ENCODE measurements around the gene APH1A.
"Not testable (repeated sequence)": the region's sequence is repeated elsewhere in the genome, so short reads cannot be mapped to it uniquely, and the experiment has no call there.

APH1A gene

DNA sequence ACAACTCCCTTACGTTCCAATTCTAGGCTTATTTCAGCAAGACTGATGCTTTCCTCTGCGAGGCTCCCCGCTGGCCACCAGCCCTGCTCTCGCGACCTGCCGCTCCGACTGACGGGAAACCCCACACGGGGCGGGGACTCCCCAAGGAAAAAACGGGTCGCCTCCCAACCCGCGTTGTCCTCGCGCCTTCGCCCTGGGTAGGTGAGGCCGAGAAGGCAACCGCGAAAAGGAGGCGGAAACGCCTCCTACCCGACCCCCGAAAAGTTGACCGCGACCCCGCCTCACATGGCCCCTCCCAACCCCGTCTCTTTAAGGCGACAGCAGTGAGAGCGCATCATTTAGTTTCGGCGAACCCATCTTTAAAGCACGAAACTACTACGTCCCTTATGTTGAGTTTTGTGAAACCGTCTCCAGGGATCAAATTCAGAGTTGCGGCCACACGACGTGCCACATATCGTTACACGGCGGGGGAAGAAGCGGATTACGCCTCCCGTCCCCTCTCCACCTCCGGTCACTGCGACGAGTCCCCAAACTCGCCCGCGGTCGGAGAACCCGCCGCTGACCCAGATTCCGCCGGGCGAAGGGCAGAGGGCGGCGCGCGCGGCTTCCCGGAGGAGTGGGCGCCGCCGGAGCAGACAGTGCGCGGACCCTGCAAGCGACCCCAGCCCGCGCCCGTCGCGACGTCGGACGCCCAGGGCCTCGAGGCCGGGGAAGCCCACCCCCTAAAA lies 34.1 kb downstream of the APH1A start:
- peak; percentile 73 to 82 for DNase-seq (ENCODE audit: low read depth in 1 of 2, low spot score in 1 of 2)

DNA sequence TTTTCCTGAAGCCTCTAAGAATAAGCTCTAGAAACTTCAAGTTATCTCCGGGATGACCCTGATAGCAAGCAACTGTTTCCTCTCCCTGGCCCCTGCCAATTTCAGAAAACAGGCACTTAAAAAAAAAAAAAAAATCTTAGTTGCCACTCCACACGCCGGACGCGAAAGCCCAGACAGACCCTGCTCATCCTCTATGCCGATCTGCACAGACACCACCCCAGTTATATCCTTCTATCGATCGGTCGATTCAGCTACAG lies 34.6 kb downstream of the APH1A start:
- no peak for DNase-seq (ENCODE audit: low read depth in 1 of 2, low spot score in 1 of 2)

DNA sequence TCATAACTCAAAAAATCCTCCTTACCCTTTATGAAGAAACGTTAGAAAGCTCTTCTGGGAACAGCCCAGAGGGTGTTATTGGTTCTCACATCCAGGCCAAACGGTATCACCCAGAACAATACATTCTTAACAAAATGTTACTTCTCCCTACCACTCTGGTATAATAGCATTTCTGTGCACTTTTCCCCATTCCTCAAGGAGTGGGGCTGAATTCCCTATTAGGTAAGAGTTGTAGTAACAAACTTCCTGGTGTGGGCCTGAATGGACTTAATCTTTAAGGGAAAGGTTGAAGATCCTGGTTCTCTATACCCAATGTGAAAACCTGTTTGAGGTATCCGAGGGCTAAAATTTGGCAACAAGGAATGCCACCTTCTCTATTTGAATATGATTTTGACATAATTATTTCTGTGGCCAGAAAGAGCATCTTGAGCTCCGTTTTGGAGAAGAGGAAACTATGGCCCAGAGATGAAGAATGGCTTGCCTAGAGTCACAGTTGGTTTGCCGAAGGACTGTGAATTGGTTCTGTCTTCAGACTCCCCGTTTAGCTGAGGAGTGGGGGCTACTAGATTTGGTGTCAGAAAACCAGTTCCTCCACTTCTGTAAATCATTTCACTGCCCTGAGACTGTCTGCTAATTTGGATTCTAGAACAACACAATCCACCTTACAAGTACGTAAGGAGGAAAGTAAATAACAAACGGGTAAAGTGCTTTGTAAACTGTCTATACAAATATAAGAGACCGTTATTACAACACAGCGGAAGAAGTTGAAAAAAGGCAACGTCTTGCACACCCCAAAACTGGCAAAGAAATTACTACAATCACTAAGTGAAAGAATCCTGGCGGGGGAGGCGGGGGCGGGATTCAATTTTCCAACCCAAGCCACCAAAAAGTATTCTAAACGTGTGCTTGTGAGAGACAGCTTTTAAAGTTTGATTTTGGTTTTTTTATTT lies 35.2 kb downstream of the APH1A start:
- peak; percentile 21 to 23 for DNase-seq (ENCODE audit: low read depth in 1 of 2, low spot score in 1 of 2)

DNA sequence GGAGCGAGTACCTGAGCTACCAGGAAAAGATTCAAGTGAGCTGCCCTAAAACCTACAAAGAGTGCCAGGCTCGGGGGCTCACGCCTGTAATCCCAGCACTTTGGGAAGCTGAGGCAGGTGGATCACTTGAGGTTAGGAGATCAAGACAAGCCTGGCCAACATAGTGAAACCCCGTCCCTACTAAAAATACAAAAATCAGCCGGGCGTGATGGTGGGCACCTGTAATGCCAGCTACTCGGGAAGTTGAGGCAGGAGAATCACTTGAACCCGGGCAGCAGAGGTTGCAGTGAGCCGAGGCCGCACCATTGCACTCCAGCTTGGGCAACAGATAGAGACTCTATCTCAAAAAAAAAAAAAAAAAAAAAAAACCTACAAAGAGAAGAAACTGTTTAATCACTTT lies 35.9 kb downstream of the APH1A start:
- DNase-seq (ENCODE audit: low read depth in 1 of 2, low spot score in 1 of 2): not testable (repeated sequence)

DNA sequence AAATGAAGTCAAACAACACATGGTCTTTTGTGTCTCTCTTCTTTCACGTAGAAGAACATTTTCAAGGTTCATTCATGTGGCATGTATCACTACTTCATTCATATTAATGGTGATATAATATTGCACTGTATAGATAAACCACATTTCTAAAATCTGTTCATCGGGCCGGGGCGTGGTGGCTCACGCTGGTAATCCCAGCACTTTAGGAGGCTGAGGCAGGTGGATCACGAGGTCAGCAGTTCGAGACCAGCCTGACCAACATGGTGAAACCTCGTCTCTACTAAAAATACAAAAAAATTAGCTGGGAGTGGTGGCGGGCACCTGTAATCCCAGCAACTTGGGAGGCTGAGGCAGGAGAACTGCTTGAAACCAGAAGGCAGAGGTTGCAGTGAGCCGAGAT lies 40.6 kb downstream of the APH1A start:
- DNase-seq (ENCODE audit: low read depth in 1 of 2, low spot score in 1 of 2): not testable (repeated sequence)

DNA sequence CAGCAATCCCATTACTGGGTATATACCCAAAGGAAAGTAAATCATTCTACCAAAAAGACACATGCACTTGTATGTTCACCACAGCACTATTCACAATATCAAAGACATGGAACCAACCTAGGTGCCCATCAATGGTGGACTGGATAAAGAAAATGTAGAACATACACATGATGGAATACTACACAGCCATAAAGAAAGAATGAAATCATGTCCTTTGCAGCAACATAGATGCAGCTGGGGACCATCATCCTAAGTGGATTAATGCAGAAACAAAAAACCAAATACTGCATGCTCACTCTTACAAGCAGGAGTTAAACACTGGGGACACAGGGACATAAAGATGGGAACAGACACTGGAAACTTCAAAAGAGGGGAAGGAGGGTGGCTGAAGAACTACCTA lies 41.6 kb downstream of the APH1A start:
- DNase-seq (ENCODE audit: low read depth in 1 of 2, low spot score in 1 of 2): no peak

DNA sequence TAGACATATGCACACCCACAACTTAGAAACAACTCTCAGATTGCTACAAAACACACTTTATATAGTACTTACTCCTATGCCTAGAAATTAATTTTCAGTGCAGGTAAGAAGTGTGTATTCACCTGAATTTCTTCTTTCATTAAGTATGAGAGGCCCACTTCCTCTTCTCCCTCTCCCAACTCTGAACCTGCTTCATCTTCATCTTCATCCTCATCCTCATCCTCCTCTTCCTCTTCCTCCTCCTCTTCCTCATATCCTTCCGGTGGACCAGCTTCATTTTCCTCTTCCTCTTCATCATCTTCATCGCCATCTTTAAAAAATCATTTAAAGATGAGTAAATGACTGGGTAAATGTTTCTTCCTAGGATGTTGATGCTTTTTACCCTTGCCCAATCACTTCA lies 42.3 kb downstream of the APH1A start:
- no peak for DNase-seq (ENCODE audit: low read depth in 1 of 2, low spot score in 1 of 2)

DNA sequence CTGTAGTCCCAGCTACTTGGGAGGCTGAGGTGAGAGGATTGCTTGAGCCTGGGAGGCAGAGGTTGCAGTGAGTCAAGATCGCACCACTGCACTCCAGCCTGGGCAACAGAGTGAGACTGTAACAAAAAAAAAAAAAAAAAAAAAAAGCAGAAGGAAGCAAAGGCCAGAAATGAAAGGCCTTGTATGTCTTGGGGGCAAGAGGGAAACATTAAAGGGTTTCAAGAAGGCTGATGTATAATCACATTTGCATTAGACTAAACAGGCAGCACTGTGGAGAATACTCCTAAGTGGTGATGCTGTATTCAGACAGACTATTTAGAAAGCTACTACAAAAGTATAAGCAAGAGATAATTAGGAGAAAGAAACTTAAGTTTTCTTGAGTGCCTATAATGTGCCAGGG lies 43.3 kb downstream of the APH1A start:
- no peak for DNase-seq (ENCODE audit: low read depth in 1 of 2, low spot score in 1 of 2)

DNA sequence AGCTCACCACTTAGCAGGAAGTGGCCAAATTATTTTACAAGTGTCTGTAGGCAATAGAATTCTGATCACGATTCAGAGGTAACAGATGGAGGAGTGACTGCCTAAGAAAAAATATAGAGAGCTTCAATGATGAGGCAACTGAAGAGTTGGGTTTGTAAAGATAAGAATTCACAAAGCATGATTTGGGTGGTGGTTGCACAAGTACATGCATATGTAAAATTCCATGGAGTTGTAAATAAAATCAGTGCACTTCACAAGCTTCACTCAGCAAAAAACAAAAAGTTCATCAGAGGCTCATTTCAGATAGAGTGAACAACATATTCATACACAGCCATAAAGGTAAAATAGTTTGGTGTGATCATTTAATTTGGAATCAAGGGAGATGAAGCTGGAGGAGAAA lies 43.8 kb downstream of the APH1A start:
- DNase-seq (ENCODE audit: low read depth in 1 of 2, low spot score in 1 of 2): no peak

DNA sequence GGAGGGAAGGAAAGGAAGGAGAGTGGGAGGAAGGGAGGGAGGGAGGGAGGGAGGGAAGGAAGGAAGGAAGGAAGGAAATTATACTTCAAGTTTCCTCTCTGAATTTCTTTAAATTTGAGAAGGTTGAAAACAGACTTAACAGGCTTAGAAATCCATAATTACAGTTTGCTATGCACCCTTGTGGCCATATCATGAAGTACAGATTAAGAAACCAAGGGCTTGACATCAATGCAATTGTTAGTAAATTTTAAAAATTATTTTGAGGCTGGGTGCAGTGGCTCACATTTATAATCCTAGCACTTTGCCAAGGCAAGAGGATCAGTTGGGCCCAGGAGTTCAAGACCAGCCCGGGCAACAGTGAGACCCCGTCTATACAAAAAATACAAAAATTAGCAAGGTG lies 47.3 kb downstream of the APH1A start:
- DNase-seq (ENCODE audit: low read depth in 1 of 2, low spot score in 1 of 2): no peak

DNA sequence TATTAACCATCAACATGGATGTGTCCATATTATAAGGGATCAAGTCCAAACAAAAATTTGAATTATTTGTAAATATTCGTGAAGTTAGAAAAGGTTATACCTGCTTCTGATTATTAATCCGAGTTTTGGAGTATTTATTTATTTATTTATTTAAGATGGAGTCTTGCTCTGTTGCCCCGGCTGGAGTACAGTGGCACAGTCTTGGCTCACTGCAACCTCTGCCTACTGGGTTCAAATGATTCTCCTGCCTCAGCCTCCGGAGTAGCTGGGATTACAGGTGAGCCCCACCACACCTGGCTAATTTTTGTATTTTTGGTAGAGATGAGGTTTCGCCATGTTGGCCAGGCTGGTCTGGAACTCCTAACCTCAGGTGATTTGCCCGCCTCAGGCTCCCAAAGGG lies 53.0 kb downstream of the APH1A start:
- not testable (repeated sequence) for DNase-seq (ENCODE audit: low read depth in 1 of 2, low spot score in 1 of 2)

All from activated CD4-positive, alpha-beta T cell treated with anti-CD3 and anti-CD28 coated beads, Interleukin-2, amount 50 U/mL, for 24 hours (primary cell).